Stomach (tissue), 9 donors: Measurements from ENCODE around the gene HMGCL. TPM values are rescaled to one million over a fixed set of nuclear protein-coding genes. Genes with fewer than 3 reads are reported as not detected.

Experiments
- DNase-seq, 2 donors: peaks; one replicate each; pipeline versions ENCODE4 v3.0.0 to v3.0.0-alpha.2; 2013 to 2019
- H3K27ac ChIP-seq, 5 donors: fragments of 200-600 bp in 4 of 5; sonication (generic) in 4 of 5; one replicate each; pipeline ENCODE4 v1.5.1; 2013 to 2019; ENCODE audit warnings: mild to moderate bottlenecking in 1 of 5, moderate library complexity in 1 of 5
- H3K27me3 ChIP-seq, 3 donors: fragments of 200-600 bp; sonication (generic); one replicate each; pipeline ENCODE4 v1.5.1; 2017 to 2019; ENCODE audit warnings: mixed run types in 1 of 3
- H3K36me3 ChIP-seq, 4 donors: fragments of 200-600 bp; sonication (generic); 1 replicate in 3 of 4; 2 replicates in 1 of 4; pipeline ENCODE4 v1.5.1; 2016 to 2019
- H3K4me1 ChIP-seq, 4 donors: fragments of 200-600 bp; sonication (generic); one replicate each; pipeline ENCODE4 v1.5.1; 2016 to 2019
- H3K4me3 ChIP-seq, 4 donors: fragments of 200-600 bp; sonication (generic) in 3 of 4; one replicate each; pipeline ENCODE4 v1.5.1; 2016 to 2019; ENCODE audit warnings: mild to moderate bottlenecking in 1 of 4
- H3K9me3 ChIP-seq, 4 donors: fragments of 200-600 bp; sonication (generic); one replicate each; pipeline ENCODE4 v1.5.1; 2016 to 2019
- CTCF ChIP-seq, 7 experiments: fragments of 450-650 bp in 4 of 7; fragments of 200-600 bp in 3 of 7; sonication (generic) in 3 of 7; IDR thresholded peaks; one replicate each; pipeline ENCODE4 v1.5.1; 2016 to 2019; ENCODE audit warnings: antibody characterized with exemption in 7 of 7, control low read depth in 2 of 7, mild to moderate bottlenecking in 1 of 7
- EP300 ChIP-seq: sonication (generic); formaldehyde crosslinking; IDR thresholded peaks from one replicate; pipeline ENCODE4 v1.6.1; 2017; ENCODE audit warnings: antibody characterized with exemption
- POLR2A ChIP-seq, 4 donors: fragments of 450-650 bp; IDR thresholded peaks; one replicate each; pipeline ENCODE4 v1.6.1; 2016; ENCODE audit warnings: antibody characterized with exemption in 4 of 4, control low read depth in 2 of 4, mild to moderate bottlenecking in 1 of 4, moderate library complexity in 1 of 4
- POLR2AphosphoS5 ChIP-seq, 3 donors: sonication (generic); formaldehyde crosslinking; IDR thresholded peaks; one replicate each; pipeline ENCODE4 v1.6.1; 2016; ENCODE audit warnings: antibody characterized with exemption in 3 of 3
- WGBS, 5 donors: extraction: QIAGEN DNeasy Blood & Tissue Kit in 3 of 5; methylation state at CpG; one replicate each; pipeline versions ENCODE4 v1.1.5 to v1.1.7; 2013 to 2018; 5-methylcytosine and 5-hydroxymethylcytosine counted together
- intact Hi-C: fragments of 100-400 bp; cut with DNase I; formaldehyde crosslinking; loops from one replicate; pipeline ENCODE4 v1.15.1; 2023; ENCODE audit warnings: low total_unique reads
- polyA plus RNA-seq, 3 donors: library from polyadenylated mRNA; stranded (reverse); fragments of 200-250 nt; gene quantifications; one replicate each; pipeline ENCODE4 v1.2.3, GENCODE V29; 2013
- total RNA-seq, 5 donors: library from RNA; depleted of rRNA; stranded (reverse); fragments of >200 nt; gene quantifications; one replicate each; pipeline versions ENCODE4 v1.1.0 to v1.2.3, GENCODE V29; 2014 to 2016
- donor health status: healthy with polysubstance abuse.
- donor health status: Bipolar disorder and iron deficiency.
- donor health status: healthy.

Gene HMGCL
- total and polyA plus RNA-seq, 8 donors: 20.1 to 71.0 (median 40.8) TPM; not detected in 1

- no peaks in the 10 kb centered on the region for H3K27me3 ChIP-seq
- peaks cover 5 to 24% (median 13%) of the 10 kb centered on the region in 4 donors for H3K4me1 ChIP-seq
- H3K4me3 ChIP-seq: peak overlapping the region; percentile 74 to 98 (median 92)
- peak overlapping the region; percentile 85 to 97 (median 95) for H3K27ac ChIP-seq
- H3K9me3 ChIP-seq: no peaks in the 10 kb centered on the region
- H3K36me3 ChIP-seq: no peaks in the 10 kb centered on the region
- DNase-seq: no peak
- WGBS, 5 donors: 52 to 66% (median 55%) methylated on average over 22 to 24 of the region's 24 CpGs
- intact Hi-C loops: no loop called here
- TF ChIP-seq CTCF (IDR thresholded peaks at IDR 0.05): no peak
Observed at GRCh38 chr1:23825762-23826522, 713 bp upstream of the HMGCL start.

DNA sequence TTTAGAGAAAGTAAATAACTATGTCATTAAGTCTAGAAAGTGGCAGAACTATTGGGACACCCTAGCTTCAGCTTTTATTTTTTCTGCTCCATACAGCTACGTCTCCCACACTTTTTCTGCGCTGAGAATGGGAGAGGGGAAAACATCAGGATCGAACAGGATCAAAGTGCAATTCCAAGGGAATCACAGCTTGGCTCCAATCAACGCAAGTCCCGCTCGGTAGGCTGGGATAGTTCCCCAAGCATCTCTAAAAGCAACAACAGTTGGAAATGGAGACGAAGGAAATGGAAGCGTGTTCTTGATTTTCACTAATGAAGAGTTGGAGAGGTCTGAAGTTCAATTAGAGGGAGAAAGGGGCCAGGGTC, 536 bp downstream of the HMGCL start:
- H3K27me3 ChIP-seq: no peaks in the 10 kb centered on the region
- peak overlapping the region; percentile 85 to 97 (median 95) for H3K27ac ChIP-seq
- peaks cover 0 to 9% (median 7%) of the 10 kb centered on the region in 4 donors for H3K36me3 ChIP-seq
- intact Hi-C loops: no loop called here
- TF ChIP-seq CTCF (IDR thresholded peaks at IDR 0.05) (no peak), POLR2AphosphoS5 (IDR thresholded peaks at IDR 0.05) (no peak), EP300 (no peak), POLR2A (IDR thresholded peaks at IDR 0.05) (no peak)
- H3K4me3 ChIP-seq: peak overlapping the region; percentile 74 to 98 (median 92)
- 2 to 5% (median 3%) methylated on average over 8 of the region's 8 CpGs for WGBS, 5 donors
- DNase-seq: peak in 1 of 2 donors; percentile 44
- no peaks in the 10 kb centered on the region for H3K9me3 ChIP-seq
- peaks cover 0 to 19% (median 13%) of the 10 kb centered on the region in 4 donors for H3K4me1 ChIP-seq

- peaks cover 0 to 19% (median 13%) of the 10 kb centered on the region in 4 donors for H3K4me1 ChIP-seq
- H3K27ac ChIP-seq: no peak overlapping the region
- H3K4me3 ChIP-seq: peak overlapping the region in 1 of 4 donors; percentile 74
- DNase-seq: no peak
- no peaks in the 10 kb centered on the region for H3K9me3 ChIP-seq
- 81 to 86% (median 82%) methylated on average over 7 of the region's 7 CpGs for WGBS, 5 donors
- no peak for TF ChIP-seq POLR2AphosphoS5 (IDR thresholded peaks at IDR 0.05)
- TF ChIP-seq CTCF (IDR thresholded peaks at IDR 0.05): no peak
- no peak for TF ChIP-seq EP300
- TF ChIP-seq POLR2A (IDR thresholded peaks at IDR 0.05): no peak
- peaks cover 0 to 18% (median 15%) of the 10 kb centered on the region in 4 donors for H3K36me3 ChIP-seq
- H3K27me3 ChIP-seq: no peaks in the 10 kb centered on the region
- intact Hi-C loops: no loop called here
Observed at GRCh38 chr1:23823767-23824166, 1.5 kb downstream of the HMGCL start.

DNA sequence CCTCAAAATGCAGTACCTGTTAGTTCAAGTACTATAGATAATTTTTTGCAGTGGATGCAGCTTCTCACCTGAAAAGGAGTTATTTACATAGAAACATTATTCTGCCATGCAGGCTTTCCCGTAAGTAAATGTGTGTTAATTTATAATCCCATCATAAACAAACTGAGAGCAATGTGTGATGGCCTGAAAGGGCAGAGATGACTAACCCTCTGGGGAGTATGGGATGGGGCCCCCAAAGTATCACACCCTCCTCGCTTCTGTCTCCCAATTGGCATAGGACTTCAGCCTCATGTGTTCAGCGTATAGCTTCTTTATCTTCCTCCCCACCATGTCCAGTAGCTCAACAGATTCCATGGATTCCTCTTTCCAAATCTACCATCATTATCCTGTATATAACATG, 7.6 kb downstream of the HMGCL start:
- WGBS, 5 donors: 75 to 88% (median 82%) methylated on average over 3 of the region's 3 CpGs
- no peak for DNase-seq
- H3K36me3 ChIP-seq: peaks cover 41 to 79% (median 76%) of the 10 kb centered on the region in 4 donors
- H3K27ac ChIP-seq: no peak overlapping the region
- H3K9me3 ChIP-seq: no peaks in the 10 kb centered on the region
- no peaks in the 10 kb centered on the region for H3K27me3 ChIP-seq
- peaks cover 0 to 5% (median 0%) of the 10 kb centered on the region in 4 donors for H3K4me1 ChIP-seq
- intact Hi-C loops: no loop called here
- TF ChIP-seq CTCF (IDR thresholded peaks at IDR 0.05): no peak
- TF ChIP-seq POLR2AphosphoS5 (IDR thresholded peaks at IDR 0.05): no peak
- TF ChIP-seq POLR2A (IDR thresholded peaks at IDR 0.05): no peak
- TF ChIP-seq EP300: no peak
- no peak overlapping the region for H3K4me3 ChIP-seq
